OCI-M1 (cell line): ENCODE data around the gene RYR1.
"Not testable (repeated sequence)": the region's sequence is repeated elsewhere in the genome, so short reads cannot be mapped to it uniquely, and the experiment has no call there.

Experiments used
- DNase-seq: peaks from one replicate; lab custom pipeline; 2025; lab: John Stamatoyannopoulos, UW

The RYR1 gene

GRCh38 chr19:38538793-38539528 lies 105.5 kb downstream of the RYR1 start:
- peak; percentile 43 for DNase-seq

- no peak for DNase-seq
Observed at GRCh38 chr19:38539751-38540150, 106.3 kb downstream of the RYR1 start.

- no peak for DNase-seq
Observed at GRCh38 chr19:38542040-38542439, 108.5 kb downstream of the RYR1 start.

- no peak for DNase-seq
Observed at GRCh38 chr19:38543286-38543806, 109.9 kb downstream of the RYR1 start.

GRCh38 chr19:38543807-38544568 lies 110.5 kb downstream of the RYR1 start:
- DNase-seq = peak; percentile 99

GRCh38 chr19:38544569-38545315 lies 111.3 kb downstream of the RYR1 start:
- peak; percentile 61 for DNase-seq

- no peak for DNase-seq
Observed at GRCh38 chr19:38545596-38545995, 112.1 kb downstream of the RYR1 start.

GRCh38 chr19:38547421-38547820 lies 113.9 kb downstream of the RYR1 start:
- no peak for DNase-seq

GRCh38 chr19:38549061-38549460 lies 115.6 kb downstream of the RYR1 start:
- DNase-seq = no peak

- DNase-seq = no peak
Observed at GRCh38 chr19:38549942-38550341, 116.5 kb downstream of the RYR1 start.

GRCh38 chr19:38550376-38550775 lies 116.9 kb downstream of the RYR1 start:
- DNase-seq = no peak

GRCh38 chr19:38551450-38551813 lies 117.9 kb downstream of the RYR1 start:
- DNase-seq = no peak

GRCh38 chr19:38553239-38553638 lies 119.7 kb downstream of the RYR1 start:
- not testable (repeated sequence) for DNase-seq

GRCh38 chr19:38554676-38555141 lies 121.2 kb downstream of the RYR1 start:
- DNase-seq = peak; percentile 14

GRCh38 chr19:38555200-38555599 lies 121.7 kb downstream of the RYR1 start:
- DNase-seq = no peak

GRCh38 chr19:38556521-38557174 lies 123.2 kb downstream of the RYR1 start:
- DNase-seq = peak; percentile 40

GRCh38 chr19:38557205-38557799 lies 123.8 kb downstream of the RYR1 start:
- DNase-seq = peak; percentile 97

- DNase-seq = not testable (repeated sequence)
Observed at GRCh38 chr19:38558933-38559332, 125.4 kb downstream of the RYR1 start.

- DNase-seq = no peak
Observed at GRCh38 chr19:38559428-38560401, 126.2 kb downstream of the RYR1 start.

- no peak for DNase-seq
Observed at GRCh38 chr19:38561053-38561606, 127.6 kb downstream of the RYR1 start.
